Neural cell (in vitro differentiated cells): ENCODE results near the gene ICE1. TPM values are rescaled to one million over a fixed set of nuclear protein-coding genes. Genes with fewer than 3 reads are reported as not detected.

Source experiments
- H2AFZ ChIP-seq: fragments of 200-600, 300-800 bp; sonication (generic), shearing (Covaris generic); 2 replicates; pipeline ENCODE4 v1.6.0; 2014; ENCODE audit warnings: low read depth, mild to moderate bottlenecking, antibody characterized with exemption, low read length, moderate library complexity
- H3F3A ChIP-seq: fragments of 200-600 bp; shearing (Covaris generic); 2 replicates; pipeline ENCODE4 v1.6.1; 2016; ENCODE audit warnings: mild to moderate bottlenecking, moderate library complexity, mixed read lengths, antibody characterized with exemption, low read length; ENCODE audit not compliant: insufficient read depth, poor library complexity, severe bottlenecking
- H3K27ac ChIP-seq: fragments of 200-600, 300-800 bp; sonication (generic), shearing (Covaris generic); 2 replicates; pipeline ENCODE4 v1.5.1; 2014; ENCODE audit warnings: mild to moderate bottlenecking, low read length, moderate library complexity
- H3K27me3 ChIP-seq: fragments of 300-800, 200-600 bp; sonication (generic), shearing (Covaris generic); 2 replicates; pipeline ENCODE4 v1.6.0; 2014; ENCODE audit warnings: mild to moderate bottlenecking, low read depth, low read length, moderate library complexity; ENCODE audit not compliant: insufficient read depth
- H3K36me3 ChIP-seq: fragments of 300-800, 200-600 bp; sonication (generic), shearing (Covaris generic); 2 replicates; pipeline ENCODE4 v1.5.1; 2014; ENCODE audit warnings: mild to moderate bottlenecking, antibody characterized with exemption, low read length, moderate library complexity; ENCODE audit not compliant: insufficient read depth
- H3K4me2 ChIP-seq: fragments of 300-800, 200-600 bp; sonication (generic), shearing (Covaris generic); 2 replicates; pipeline ENCODE4 v1.6.0; 2014; ENCODE audit warnings: mild to moderate bottlenecking, low read length
- H3K4me3 ChIP-seq: fragments of 300-800, 200-600 bp; sonication (generic), shearing (Covaris generic); 2 replicates; pipeline ENCODE4 v1.5.1; 2014; ENCODE audit warnings: mild to moderate bottlenecking, low read length, moderate library complexity
- H3K79me2 ChIP-seq: fragments of 200-600 bp; shearing (Covaris generic); replicated peaks from 2 replicates; pipeline ENCODE4 v1.6.0; 2014; ENCODE audit warnings: mild to moderate bottlenecking, low read length, moderate library complexity; ENCODE audit not compliant: insufficient read depth
- H3K9ac ChIP-seq: fragments of 300-800, 200-600 bp; sonication (generic), shearing (Covaris generic); 2 replicates; pipeline ENCODE4 v1.6.1; 2016; ENCODE audit warnings: mild to moderate bottlenecking, low read length, mixed read lengths
- H3K9me2 ChIP-seq: fragments of 200-600 bp; shearing (Covaris generic); 2 replicates; pipeline ENCODE4 v1.6.1; 2016; ENCODE audit warnings: mild to moderate bottlenecking, low read length, mixed read lengths; ENCODE audit not compliant: insufficient read depth
- H3K9me3 ChIP-seq: fragments of 200-600, 300-800 bp; sonication (generic), shearing (Covaris generic); 2 replicates; pipeline ENCODE4 v1.6.1; 2016; ENCODE audit warnings: mild to moderate bottlenecking, mixed run types, low read length, moderate library complexity, mixed read lengths
- H4K20me1 ChIP-seq: fragments of 200-600 bp; shearing (Covaris generic); 2 replicates; pipeline ENCODE4 v1.6.1; 2016; ENCODE audit warnings: mild to moderate bottlenecking, mixed run types; ENCODE audit not compliant: insufficient read depth
- EP300 ChIP-seq: fragments of 450-650 bp; conservative IDR thresholded peaks from 2 replicates; pipeline ENCODE4 v1.6.1; 2014; ENCODE audit warnings: antibody characterized with exemption, mild to moderate bottlenecking, moderate library complexity; ENCODE audit not compliant: poor library complexity, severe bottlenecking
- EZH2 ChIP-seq: fragments of 200-600, 300-800 bp; shearing (Covaris generic), sonication (generic); IDR thresholded peaks from 2 replicates; pipeline ENCODE4 v1.6.1; 2014; ENCODE audit warnings: antibody characterized with exemption, low read length, borderline replicate concordance, mild to moderate bottlenecking; ENCODE audit not compliant: insufficient read depth, poor library complexity, severe bottlenecking
- MXI1 ChIP-seq: fragments of 450-650 bp; conservative IDR thresholded peaks from 2 replicates; pipeline ENCODE4 v1.6.1; 2014; ENCODE audit warnings: antibody characterized with exemption, mild to moderate bottlenecking; ENCODE audit not compliant: poor library complexity, severe bottlenecking
- POLR2AphosphoS5 ChIP-seq: IDR thresholded peaks from 2 replicates; pipeline ENCODE4 v1.6.1; 2012
- RAD21 ChIP-seq: fragments of 450-650 bp; conservative IDR thresholded peaks from 2 replicates; pipeline ENCODE4 v1.6.1; 2014; ENCODE audit warnings: antibody characterized with exemption, mild to moderate bottlenecking, moderate library complexity
- REST ChIP-seq: IDR thresholded peaks from 2 replicates; pipeline ENCODE4 v1.6.1; 2012; ENCODE audit warnings: borderline replicate concordance
- SMC3 ChIP-seq: fragments of 450-650 bp; conservative IDR thresholded peaks from 2 replicates; pipeline ENCODE4 v1.6.1; 2014; ENCODE audit warnings: antibody characterized with exemption, mild to moderate bottlenecking, moderate library complexity; ENCODE audit not compliant: poor library complexity
- TAF1 ChIP-seq: IDR thresholded peaks from 2 replicates; pipeline ENCODE4 v1.6.1; 2012; ENCODE audit warnings: low read depth
- polyA plus RNA-seq: library from polyadenylated mRNA; depleted of rRNA; stranded (reverse); fragments of >200 nt; gene quantifications from 2 replicates; pipeline ENCODE4 v1.2.3, GENCODE V29; 2014
- TF ChIP-seq, protein P1 (sequence below): fragments of 450-650 bp; IDR thresholded peaks from 2 replicates; pipeline ENCODE4 v1.5.1; 2014; ENCODE audit warnings: antibody characterized with exemption, mild to moderate bottlenecking, moderate library complexity; ENCODE audit not compliant: poor library complexity, severe bottlenecking

ICE1 gene
- polyA plus RNA-seq, 1 donor from 2014 or later: 22.1 TPM

DNA sequence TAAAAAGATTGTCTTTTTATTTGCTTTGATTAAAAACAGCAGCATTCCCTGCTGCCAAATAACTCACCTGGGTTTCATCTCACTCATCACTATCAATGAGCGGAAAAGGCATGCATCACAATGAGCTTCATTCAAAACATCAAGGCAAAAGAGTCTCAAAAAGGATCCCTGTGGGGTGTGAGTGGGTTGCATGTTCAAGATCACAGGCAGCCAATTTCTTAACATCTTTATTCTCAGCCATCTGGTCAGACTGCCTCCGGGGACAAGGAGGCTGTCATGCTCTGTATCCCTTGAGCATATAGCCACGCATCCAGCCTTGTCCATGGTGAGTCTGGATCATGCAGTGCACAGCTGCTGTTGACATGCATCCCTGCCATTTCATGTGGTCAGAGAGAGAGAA, 117.1 kb downstream of the ICE1 start:
- Histone ChIP-seq H3K36me3 (no peaks in the 10 kb centered on the region), H3K9me3 (no peaks in the 10 kb centered on the region), H3K27me3 (no peaks in the 10 kb centered on the region), H3K27ac (no peak overlapping the region), H3K9ac (no peak overlapping the region), H3K4me2 (no peak overlapping the region), H3K4me3 (no peak overlapping the region), H4K20me1 (no peaks in the 10 kb centered on the region), H3K79me2 (no peaks in the 10 kb centered on the region), H3F3A (no peaks in the 10 kb centered on the region), H2AFZ (no peak overlapping the region), H3K9me2 (no peaks in the 10 kb centered on the region)
- TF ChIP-seq POLR2AphosphoS5 (no peak), TAF1 (no peak), RAD21 (no peak), REST (no peak), SMC3 (no peak), EZH2 (no peak), MXI1 (no peak), EP300 (no peak)
- TF ChIP-seq, protein P1, sequence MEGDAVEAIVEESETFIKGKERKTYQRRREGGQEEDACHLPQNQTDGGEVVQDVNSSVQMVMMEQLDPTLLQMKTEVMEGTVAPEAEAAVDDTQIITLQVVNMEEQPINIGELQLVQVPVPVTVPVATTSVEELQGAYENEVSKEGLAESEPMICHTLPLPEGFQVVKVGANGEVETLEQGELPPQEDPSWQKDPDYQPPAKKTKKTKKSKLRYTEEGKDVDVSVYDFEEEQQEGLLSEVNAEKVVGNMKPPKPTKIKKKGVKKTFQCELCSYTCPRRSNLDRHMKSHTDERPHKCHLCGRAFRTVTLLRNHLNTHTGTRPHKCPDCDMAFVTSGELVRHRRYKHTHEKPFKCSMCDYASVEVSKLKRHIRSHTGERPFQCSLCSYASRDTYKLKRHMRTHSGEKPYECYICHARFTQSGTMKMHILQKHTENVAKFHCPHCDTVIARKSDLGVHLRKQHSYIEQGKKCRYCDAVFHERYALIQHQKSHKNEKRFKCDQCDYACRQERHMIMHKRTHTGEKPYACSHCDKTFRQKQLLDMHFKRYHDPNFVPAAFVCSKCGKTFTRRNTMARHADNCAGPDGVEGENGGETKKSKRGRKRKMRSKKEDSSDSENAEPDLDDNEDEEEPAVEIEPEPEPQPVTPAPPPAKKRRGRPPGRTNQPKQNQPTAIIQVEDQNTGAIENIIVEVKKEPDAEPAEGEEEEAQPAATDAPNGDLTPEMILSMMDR: no peak
